ENCODE results near the gene EPN3. TPM values are rescaled to one million over a fixed set of nuclear protein-coding genes. Genes with fewer than 3 reads are reported as not detected.

Gene EPN3
- total and polyA plus RNA-seq, 2 donors (not counting 1 experiment from before 2014, with no cell fraction given), result not detected

GRCh38 chr17:50554201-50554600, 21.7 kb downstream of the EPN3 start:
- intact Hi-C loops (cut with micrococcal nuclease), result no loop called here
- WGBS (ENCODE audit: insufficient coverage), result 94% methylated on average over 13 of the region's 17 CpGs
- Histone ChIP-seq H3K9ac (ENCODE audit: low read length) (no peak overlapping the region), H3K79me2 (ENCODE audit: control insufficient read depth, insufficient read depth, low read length) (no peaks in the 10 kb centered on the region), H3K4me1 (ENCODE audit: control insufficient read depth in 2 of 2, insufficient read depth in 2 of 2, low read length in 2 of 2) (peaks cover 9 to 10% of the 10 kb centered on the region in 2 donors), H3K9me3 (ENCODE audit: control extremely low read depth in 1 of 3, control insufficient read depth in 2 of 3, insufficient read depth in 1 of 3, low read length in 2 of 3) (peaks cover 0 to 9% (median 0%) of the 10 kb centered on the region in 3 donors), H3K27ac (ENCODE audit: low read length in 2 of 2) (no peak overlapping the region), H3K36me3 (replicated peaks in 1 of 2; ENCODE audit: control extremely low read depth in 1 of 2, control insufficient read depth in 1 of 2, extremely low read depth in 1 of 2, insufficient read depth in 2 of 2, low read length in 1 of 2) (peaks cover 0 to 3% of the 10 kb centered on the region in 2 experiments), H3K4me2 (replicated peaks; ENCODE audit: low read depth, low read length, poor library complexity, severe bottlenecking) (no peak overlapping the region), H3K4me3 (ENCODE audit: control extremely low read depth in 1 of 5, extremely low read depth in 1 of 5, insufficient read depth in 1 of 5, low read depth in 2 of 5, low read length in 4 of 5) (no peak overlapping the region), H4K20me1 (ENCODE audit: control insufficient read depth, insufficient read depth, low read length, poor library complexity, severe bottlenecking) (no peaks in the 10 kb centered on the region), H3K27me3 (replicated peaks in 1 of 4; ENCODE audit: control extremely low read depth in 1 of 4, control insufficient read depth in 3 of 4, insufficient read depth in 4 of 4, low read length in 3 of 4) (peaks cover 0 to 34% (median 11%) of the 10 kb centered on the region in 4 experiments), H2AFZ (ENCODE audit: insufficient read depth, low read depth, low read length, poor library complexity, severe bottlenecking) (no peak overlapping the region)
- Mint-ChIP-seq H3K9me3 (ENCODE audit: insufficient read depth) (no peaks in the 10 kb centered on the region), H3K4me1 (peaks cover 10% of the 10 kb centered on the region), H3K27ac (no peak overlapping the region), H3K4me3 (no peak overlapping the region), H3K27me3 (peaks cover 3% of the 10 kb centered on the region)
- POLR2A ChIA-PET, result no interaction called here
- CTCF ChIA-PET, result no interaction called here
- DNase-seq, result no peak
- no peak for ATAC-seq (ENCODE audit: low read depth)
- TF ChIP-seq CTCF (IDR thresholded peaks at IDR 0.05), result no peak

GRCh38 chr17:50556803-50557202, 24.3 kb downstream of the EPN3 start:
- Histone ChIP-seq H4K20me1 (ENCODE audit: control insufficient read depth, insufficient read depth, low read length, poor library complexity, severe bottlenecking) (peaks cover 8% of the 10 kb centered on the region), H3K4me1 (ENCODE audit: control insufficient read depth in 2 of 2, insufficient read depth in 2 of 2, low read length in 2 of 2) (peaks cover 27 to 28% of the 10 kb centered on the region in 2 donors), H2AFZ (ENCODE audit: insufficient read depth, low read depth, low read length, poor library complexity, severe bottlenecking) (no peak overlapping the region), H3K9me3 (ENCODE audit: control extremely low read depth in 1 of 3, control insufficient read depth in 2 of 3, insufficient read depth in 1 of 3, low read length in 2 of 3) (peaks cover 0 to 20% (median 0%) of the 10 kb centered on the region in 3 donors), H3K27me3 (replicated peaks in 1 of 4; ENCODE audit: control extremely low read depth in 1 of 4, control insufficient read depth in 3 of 4, insufficient read depth in 4 of 4, low read length in 3 of 4) (peaks cover 0 to 54% (median 20%) of the 10 kb centered on the region in 4 experiments), H3K4me2 (replicated peaks; ENCODE audit: low read depth, low read length, poor library complexity, severe bottlenecking) (no peak overlapping the region), H3K79me2 (ENCODE audit: control insufficient read depth, insufficient read depth, low read length) (no peaks in the 10 kb centered on the region), H3K4me3 (ENCODE audit: control extremely low read depth in 1 of 5, extremely low read depth in 1 of 5, insufficient read depth in 1 of 5, low read depth in 2 of 5, low read length in 4 of 5) (no peak overlapping the region), H3K9ac (ENCODE audit: low read length) (no peak overlapping the region), H3K36me3 (replicated peaks in 1 of 2; ENCODE audit: control extremely low read depth in 1 of 2, control insufficient read depth in 1 of 2, extremely low read depth in 1 of 2, insufficient read depth in 2 of 2, low read length in 1 of 2) (no peaks in the 10 kb centered on the region), H3K27ac (ENCODE audit: low read length in 2 of 2) (no peak overlapping the region)
- ChIA-PET POLR2A (no interaction called here), CTCF (interaction anchor here (1.3 to 1.6 kb wide), 2 partner anchors 10 to 78 kb away, joined by 3 to 5 read pairs; partner anchors contain the start of genes RSAD1 and SPATA20)
- ATAC-seq (ENCODE audit: low read depth) (no peak), DNase-seq (no peak)
- peaks cover 20% of the 10 kb centered on the region for H3K4me1 Mint-ChIP-seq
- intact Hi-C loops (cut with micrococcal nuclease), result no loop called here
- WGBS (ENCODE audit: insufficient coverage), result 88% methylated on average over 4 of the region's 5 CpGs
- H3K27ac Mint-ChIP-seq, result no peak overlapping the region
- TF ChIP-seq EZH2 (IDR thresholded peaks at IDR 0.05; ENCODE audit: borderline replicate concordance, insufficient read depth, low read depth, low read length, poor library complexity, severe bottlenecking) (no peak), CTCF (IDR thresholded peaks at IDR 0.05) (no peak)
- H3K27me3 Mint-ChIP-seq, result peaks cover 5% of the 10 kb centered on the region
- no peaks in the 10 kb centered on the region for H3K9me3 Mint-ChIP-seq (ENCODE audit: insufficient read depth)
- H3K4me3 Mint-ChIP-seq, result no peak overlapping the region

All from B cell (primary cell).